H1 (cell line): ENCODE measurements around the gene DBP.

Experiments used
- BACH1 ChIP-seq: IDR thresholded peaks from 2 replicates; pipeline ENCODE4 v1.6.1; 2012; ENCODE audit warnings: low read length, improper control_type of control experiment
- CREB1 ChIP-seq: IDR thresholded peaks from 2 replicates; pipeline ENCODE4 v1.6.1; 2012; ENCODE audit warnings: inconsistent platforms
- CTCF ChIP-seq, 3 experiments: IDR thresholded peaks; 1 replicate in 2 of 3; 2 replicates in 1 of 3; pipeline versions ENCODE4 v1.5.1 to v1.6.1; 2011; ENCODE audit warnings: low read length in 3 of 3, mild to moderate bottlenecking in 3 of 3, inconsistent platforms in 2 of 3, low read depth in 1 of 3, moderate library complexity in 1 of 3; ENCODE audit not compliant: insufficient read depth in 1 of 3; ENCODE audit errors: control extremely low read depth in 1 of 3
- EZH2 ChIP-seq: fragments of 200-600 bp; sonication (generic); IDR thresholded peaks from 2 replicates; pipeline ENCODE4 v1.7.1; 2012; ENCODE audit warnings: low read depth, mild to moderate bottlenecking, moderate library complexity, low read length, inconsistent platforms; ENCODE audit not compliant: severe bottlenecking
- GABPA ChIP-seq: IDR thresholded peaks from 2 replicates; pipeline ENCODE4 v1.6.1; 2011; ENCODE audit warnings: mild to moderate bottlenecking, low read length, moderate library complexity, borderline replicate concordance; ENCODE audit not compliant: insufficient read depth
- KDM1A ChIP-seq: fragments of 200-600, 300-600 bp; sonication (generic); IDR thresholded peaks from 2 replicates; pipeline ENCODE4 v1.7.1; 2016; ENCODE audit warnings: mild to moderate bottlenecking, low read length, borderline replicate concordance
- MAFK ChIP-seq: IDR thresholded peaks from 2 replicates; pipeline ENCODE4 v1.6.1; 2012; ENCODE audit warnings: low read depth, mild to moderate bottlenecking, improper control_type of control experiment, low read length
- NRF1 ChIP-seq: IDR thresholded peaks from 2 replicates; pipeline ENCODE4 v1.6.1; 2011; ENCODE audit warnings: mild to moderate bottlenecking, low read depth, low read length, improper control_type of control experiment
- POLR2A ChIP-seq, 2 experiments: IDR thresholded peaks; 1 replicate in 1 of 2; 2 replicates in 1 of 2; pipeline ENCODE4 v1.6.1; 2011; ENCODE audit warnings: low read depth in 2 of 2, low read length in 2 of 2, mild to moderate bottlenecking in 2 of 2; ENCODE audit errors: control extremely low read depth in 1 of 2
- POLR2AphosphoS5 ChIP-seq: IDR thresholded peaks from 2 replicates; pipeline ENCODE4 v1.6.1; 2011; ENCODE audit warnings: low read depth, low read length
- SIRT6 ChIP-seq: IDR thresholded peaks from one replicate; pipeline ENCODE4 v1.7.1; 2012; ENCODE audit warnings: low read length, inconsistent platforms
- YY1 ChIP-seq: IDR thresholded peaks from 2 replicates; pipeline ENCODE4 v1.6.1; 2011; ENCODE audit warnings: low read depth, mild to moderate bottlenecking, low read length
- ZNF274 ChIP-seq: IDR thresholded peaks from 2 replicates; pipeline ENCODE4 v1.7.0; 2012; ENCODE audit warnings: low read length, borderline replicate concordance; ENCODE audit errors: extremely low read depth

DNA sequence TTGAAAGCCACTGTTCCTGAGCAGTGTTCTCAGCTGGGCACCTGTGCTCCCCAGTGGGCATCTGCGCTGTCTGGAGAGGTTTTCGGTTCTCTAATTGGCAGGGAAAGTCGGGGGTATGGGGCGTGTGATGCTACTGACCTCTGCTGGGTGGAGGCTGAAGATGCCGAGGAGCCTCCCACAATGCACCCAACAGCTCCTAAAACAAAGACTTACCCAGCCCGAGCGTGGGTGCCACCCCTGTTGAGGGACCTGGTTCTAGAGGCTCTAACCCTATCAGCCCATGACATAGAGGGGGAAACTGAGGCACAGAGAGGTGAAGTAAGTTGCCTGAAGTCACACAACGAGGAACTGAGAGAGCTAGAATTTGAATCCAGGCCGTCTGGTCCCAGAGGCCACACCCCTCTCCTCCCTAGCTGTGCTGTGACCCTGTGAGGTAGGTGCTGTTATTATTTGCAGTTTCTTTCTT is 28.3 kb downstream of the DBP start:
- TF ChIP-seq POLR2A (IDR thresholded peaks at IDR 0.05; ENCODE audit: control extremely low read depth in 1 of 2, low read depth in 2 of 2, low read length in 2 of 2) = no peak
- TF ChIP-seq CTCF (IDR thresholded peaks at IDR 0.05; ENCODE audit: control extremely low read depth in 1 of 3, insufficient read depth in 1 of 3, low read depth in 1 of 3, low read length in 3 of 3) = peak; percentile 78 to 87 (median 81)
- no peak for TF ChIP-seq POLR2AphosphoS5
- no peak for TF ChIP-seq BACH1
- no peak for TF ChIP-seq EZH2
- TF ChIP-seq YY1 = 0 out of 2 replicates have a peak, but pooled peaks have one; percentile 23
- no peak for TF ChIP-seq MAFK
- no peak for TF ChIP-seq CREB1
- TF ChIP-seq NRF1 = no peak
- TF ChIP-seq KDM1A = no peak
- no peak for TF ChIP-seq SIRT6
- TF ChIP-seq GABPA = no peak
- TF ChIP-seq ZNF274 = no peak
